Gastrocnemius medialis (tissue), 4 donors: Measurements from ENCODE around the gene MSH3.

Experiments
- CTCF ChIP-seq, 5 experiments: fragments of 450-650 bp in 3 of 5; fragments of 200-600 bp in 2 of 5; sonication (generic) in 2 of 5; IDR thresholded peaks in 4 of 5; conservative IDR thresholded peaks in 1 of 5; 1 replicate in 4 of 5; 2 replicates in 1 of 5; pipeline ENCODE4 v1.5.1; 2016 to 2019; ENCODE audit warnings: antibody characterized with exemption in 5 of 5, mild to moderate bottlenecking in 3 of 5, moderate library complexity in 3 of 5
- POLR2A ChIP-seq, 2 donors: fragments of 450-650 bp; IDR thresholded peaks; one replicate each; pipeline ENCODE4 v1.6.1; 2017; ENCODE audit warnings: antibody characterized with exemption in 2 of 2, mild to moderate bottlenecking in 2 of 2, moderate library complexity in 2 of 2

- no peak for TF ChIP-seq CTCF (IDR thresholded peaks at IDR 0.05 in 4 of 5, conservative IDR thresholded peaks at IDR 0.05 in 1 of 5)
- TF ChIP-seq POLR2A (IDR thresholded peaks at IDR 0.05): no peak
Measured at GRCh38 chr5:80866371-80866770, 211.9 kb downstream of the MSH3 start.
